ENCODE results near the gene CYBC1.

The CYBC1 gene

DNA sequence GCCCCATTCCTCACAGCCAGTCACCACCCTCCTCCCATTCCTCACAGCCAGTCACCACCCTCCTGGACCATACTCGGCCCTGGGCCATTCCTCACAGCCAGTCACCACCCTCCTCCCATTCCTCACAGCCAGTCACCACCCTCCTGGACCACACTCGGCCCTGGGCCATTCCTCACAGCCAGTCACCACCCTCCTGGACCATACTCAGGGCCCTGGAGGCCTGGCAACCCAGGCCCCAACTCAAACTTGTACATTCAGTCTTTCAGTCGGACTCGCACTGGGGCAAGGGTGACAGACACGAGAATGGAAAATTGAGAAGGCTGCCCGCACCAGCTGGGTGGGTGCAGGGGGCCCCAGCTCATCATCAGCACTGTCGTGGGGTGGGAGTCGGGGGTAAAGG, 38.6 kb upstream of the CYBC1 start (continued):
- TF ChIP-seq, protein P1, sequence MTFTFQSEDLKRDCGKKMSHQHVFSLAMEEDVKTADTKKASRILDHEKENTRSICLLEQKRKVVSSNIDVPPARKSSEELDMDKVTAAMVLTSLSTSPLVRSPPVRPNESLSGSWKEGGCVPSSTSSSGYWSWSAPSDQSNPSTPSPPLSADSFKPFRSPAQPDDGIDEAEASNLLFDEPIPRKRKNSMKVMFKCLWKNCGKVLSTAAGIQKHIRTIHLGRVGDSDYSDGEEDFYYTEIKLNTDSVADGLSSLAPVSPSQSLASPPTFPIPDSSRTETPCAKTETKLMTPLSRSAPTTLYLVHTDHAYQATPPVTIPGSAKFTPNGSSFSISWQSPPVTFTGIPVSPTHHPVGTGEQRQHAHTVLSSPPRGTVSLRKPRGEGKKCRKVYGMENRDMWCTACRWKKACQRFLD (tag by site-specific recombination; IDR thresholded peaks at IDR 0.05) = no peak
- TF ChIP-seq ZNF10 (tag by site-specific recombination; IDR thresholded peaks at IDR 0.05) = no peak
- no peak for TF ChIP-seq ZNF510 (tag by site-specific recombination; IDR thresholded peaks at IDR 0.05; ENCODE audit: insufficient replicate concordance)
- no peak for TF ChIP-seq ZFP3 (tag by site-specific recombination; IDR thresholded peaks at IDR 0.05; ENCODE audit: low read depth)

DNA sequence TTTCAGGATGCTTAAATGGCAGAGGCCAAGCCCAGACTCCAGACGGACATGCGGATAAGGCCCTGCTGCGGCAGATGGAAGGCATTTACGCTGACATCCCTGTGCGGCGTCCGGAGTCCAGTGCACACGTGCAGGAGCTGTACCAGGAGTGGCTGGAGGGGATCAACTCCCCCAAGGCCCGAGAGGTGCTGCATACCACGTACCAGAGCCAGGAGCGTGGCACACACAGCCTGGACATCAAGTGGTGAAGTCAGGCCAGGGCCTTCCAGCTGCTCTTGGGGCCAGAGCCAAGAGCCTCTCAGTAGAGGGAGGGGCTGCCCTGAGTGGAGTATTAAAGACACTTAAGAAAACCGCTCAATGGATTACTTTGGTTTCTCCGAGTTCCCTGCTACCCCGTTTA, 37.4 kb upstream of the CYBC1 start:
- peaks cover 27 to 64% of the 10 kb centered on the region in 2 experiments for H3K36me3 ChIP-seq (ENCODE audit: control insufficient read depth in 2 of 2, insufficient read depth in 1 of 2, low read length in 2 of 2)
- ChIA-PET CTCF (no interaction called here), POLR2A (no interaction called here)
- H3K4me1 ChIP-seq (ENCODE audit: control insufficient read depth, insufficient read depth, low read length) = no peaks in the 10 kb centered on the region
- H3K4me3 ChIP-seq (ENCODE audit: low read depth, low read length) = no peak overlapping the region
- no peak for TF ChIP-seq ZBTB7A (tag by site-specific recombination; IDR thresholded peaks at IDR 0.05; ENCODE audit: low read depth)
- TF ChIP-seq, protein P2, sequence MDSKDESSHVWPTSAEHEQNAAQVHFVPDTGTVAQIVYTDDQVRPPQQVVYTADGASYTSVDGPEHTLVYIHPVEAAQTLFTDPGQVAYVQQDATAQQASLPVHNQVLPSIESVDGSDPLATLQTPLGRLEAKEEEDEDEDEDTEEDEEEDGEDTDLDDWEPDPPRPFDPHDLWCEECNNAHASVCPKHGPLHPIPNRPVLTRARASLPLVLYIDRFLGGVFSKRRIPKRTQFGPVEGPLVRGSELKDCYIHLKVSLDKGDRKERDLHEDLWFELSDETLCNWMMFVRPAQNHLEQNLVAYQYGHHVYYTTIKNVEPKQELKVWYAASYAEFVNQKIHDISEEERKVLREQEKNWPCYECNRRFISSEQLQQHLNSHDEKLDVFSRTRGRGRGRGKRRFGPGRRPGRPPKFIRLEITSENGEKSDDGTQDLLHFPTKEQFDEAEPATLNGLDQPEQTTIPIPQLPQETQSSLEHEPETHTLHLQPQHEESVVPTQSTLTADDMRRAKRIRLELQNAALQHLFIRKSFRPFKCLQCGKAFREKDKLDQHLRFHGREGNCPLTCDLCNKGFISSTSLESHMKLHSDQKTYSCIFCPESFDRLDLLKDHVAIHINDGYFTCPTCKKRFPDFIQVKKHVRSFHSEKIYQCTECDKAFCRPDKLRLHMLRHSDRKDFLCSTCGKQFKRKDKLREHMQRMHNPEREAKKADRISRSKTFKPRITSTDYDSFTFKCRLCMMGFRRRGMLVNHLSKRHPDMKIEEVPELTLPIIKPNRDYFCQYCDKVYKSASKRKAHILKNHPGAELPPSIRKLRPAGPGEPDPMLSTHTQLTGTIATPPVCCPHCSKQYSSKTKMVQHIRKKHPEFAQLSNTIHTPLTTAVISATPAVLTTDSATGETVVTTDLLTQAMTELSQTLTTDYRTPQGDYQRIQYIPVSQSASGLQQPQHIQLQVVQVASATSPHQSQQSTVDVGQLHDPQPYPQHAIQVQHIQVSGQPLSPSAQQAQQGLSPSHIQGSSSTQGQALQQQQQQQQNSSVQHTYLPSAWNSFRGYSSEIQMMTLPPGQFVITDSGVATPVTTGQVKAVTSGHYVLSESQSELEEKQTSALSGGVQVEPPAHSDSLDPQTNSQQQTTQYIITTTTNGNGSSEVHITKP (tag by site-specific recombination; IDR thresholded peaks at IDR 0.05) = no peak
- TF ChIP-seq, protein P3, sequence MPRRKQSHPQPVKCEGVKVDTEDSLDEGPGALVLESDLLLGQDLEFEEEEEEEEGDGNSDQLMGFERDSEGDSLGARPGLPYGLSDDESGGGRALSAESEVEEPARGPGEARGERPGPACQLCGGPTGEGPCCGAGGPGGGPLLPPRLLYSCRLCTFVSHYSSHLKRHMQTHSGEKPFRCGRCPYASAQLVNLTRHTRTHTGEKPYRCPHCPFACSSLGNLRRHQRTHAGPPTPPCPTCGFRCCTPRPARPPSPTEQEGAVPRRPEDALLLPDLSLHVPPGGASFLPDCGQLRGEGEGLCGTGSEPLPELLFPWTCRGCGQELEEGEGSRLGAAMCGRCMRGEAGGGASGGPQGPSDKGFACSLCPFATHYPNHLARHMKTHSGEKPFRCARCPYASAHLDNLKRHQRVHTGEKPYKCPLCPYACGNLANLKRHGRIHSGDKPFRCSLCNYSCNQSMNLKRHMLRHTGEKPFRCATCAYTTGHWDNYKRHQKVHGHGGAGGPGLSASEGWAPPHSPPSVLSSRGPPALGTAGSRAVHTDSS (tag by site-specific recombination; IDR thresholded peaks at IDR 0.05) = no peak
- TF ChIP-seq, protein P4, sequence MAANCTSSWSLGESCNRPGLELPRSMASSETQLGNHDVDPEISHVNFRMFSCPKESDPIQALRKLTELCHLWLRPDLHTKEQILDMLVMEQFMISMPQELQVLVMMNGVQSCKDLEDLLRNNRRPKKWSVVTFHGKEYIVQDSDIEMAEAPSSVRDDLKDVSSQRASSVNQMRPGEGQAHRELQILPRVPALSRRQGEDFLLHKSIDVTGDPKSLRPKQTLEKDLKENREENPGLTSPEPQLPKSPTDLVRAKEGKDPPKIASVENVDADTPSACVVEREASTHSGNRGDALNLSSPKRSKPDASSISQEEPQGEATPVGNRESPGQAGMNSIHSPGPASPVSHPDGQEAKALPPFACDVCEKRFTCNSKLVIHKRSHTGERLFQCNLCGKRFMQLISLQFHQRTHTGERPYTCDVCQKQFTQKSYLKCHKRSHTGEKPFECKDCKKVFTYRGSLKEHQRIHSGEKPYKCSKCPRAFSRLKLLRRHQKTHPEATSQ (tag by site-specific recombination; IDR thresholded peaks at IDR 0.05) = no peak
- no peak for TF ChIP-seq ZNF184 (tag by site-specific recombination; IDR thresholded peaks at IDR 0.05)
- no peak for TF ChIP-seq ZNF561 (tag by site-specific recombination; IDR thresholded peaks at IDR 0.05; ENCODE audit: borderline replicate concordance)
- no peak for TF ChIP-seq PRDM1 (tag by site-specific recombination; IDR thresholded peaks at IDR 0.05)
- TF ChIP-seq ZNF76 (tag by site-specific recombination; IDR thresholded peaks at IDR 0.05; ENCODE audit: borderline replicate concordance, low read depth) = no peak
- no peak for TF ChIP-seq ZNF2 (tag by site-specific recombination; IDR thresholded peaks at IDR 0.05)
- TF ChIP-seq TCF7L2 (IDR thresholded peaks at IDR 0.05; ENCODE audit: borderline replicate concordance, low read depth, low read length) = no peak
- no peak for TF ChIP-seq ZNF664 (tag by site-specific recombination; IDR thresholded peaks at IDR 0.05)
- TF ChIP-seq ZFP69B (tag by site-specific recombination; IDR thresholded peaks at IDR 0.05) = no peak
- TF ChIP-seq ZNF239 (tag by site-specific recombination; IDR thresholded peaks at IDR 0.05) = no peak
- no peak for TF ChIP-seq ZNF24 (tag by site-specific recombination; IDR thresholded peaks at IDR 0.05)
- no peak for TF ChIP-seq ZNF292 (tag by site-specific recombination; IDR thresholded peaks at IDR 0.05; ENCODE audit: borderline replicate concordance, low read depth)
- TF ChIP-seq ZBTB8A (tag by site-specific recombination; IDR thresholded peaks at IDR 0.05) = no peak
- TF ChIP-seq ZNF266 (tag by site-specific recombination; IDR thresholded peaks at IDR 0.05; ENCODE audit: low read depth) = no peak
- TF ChIP-seq, protein P5, sequence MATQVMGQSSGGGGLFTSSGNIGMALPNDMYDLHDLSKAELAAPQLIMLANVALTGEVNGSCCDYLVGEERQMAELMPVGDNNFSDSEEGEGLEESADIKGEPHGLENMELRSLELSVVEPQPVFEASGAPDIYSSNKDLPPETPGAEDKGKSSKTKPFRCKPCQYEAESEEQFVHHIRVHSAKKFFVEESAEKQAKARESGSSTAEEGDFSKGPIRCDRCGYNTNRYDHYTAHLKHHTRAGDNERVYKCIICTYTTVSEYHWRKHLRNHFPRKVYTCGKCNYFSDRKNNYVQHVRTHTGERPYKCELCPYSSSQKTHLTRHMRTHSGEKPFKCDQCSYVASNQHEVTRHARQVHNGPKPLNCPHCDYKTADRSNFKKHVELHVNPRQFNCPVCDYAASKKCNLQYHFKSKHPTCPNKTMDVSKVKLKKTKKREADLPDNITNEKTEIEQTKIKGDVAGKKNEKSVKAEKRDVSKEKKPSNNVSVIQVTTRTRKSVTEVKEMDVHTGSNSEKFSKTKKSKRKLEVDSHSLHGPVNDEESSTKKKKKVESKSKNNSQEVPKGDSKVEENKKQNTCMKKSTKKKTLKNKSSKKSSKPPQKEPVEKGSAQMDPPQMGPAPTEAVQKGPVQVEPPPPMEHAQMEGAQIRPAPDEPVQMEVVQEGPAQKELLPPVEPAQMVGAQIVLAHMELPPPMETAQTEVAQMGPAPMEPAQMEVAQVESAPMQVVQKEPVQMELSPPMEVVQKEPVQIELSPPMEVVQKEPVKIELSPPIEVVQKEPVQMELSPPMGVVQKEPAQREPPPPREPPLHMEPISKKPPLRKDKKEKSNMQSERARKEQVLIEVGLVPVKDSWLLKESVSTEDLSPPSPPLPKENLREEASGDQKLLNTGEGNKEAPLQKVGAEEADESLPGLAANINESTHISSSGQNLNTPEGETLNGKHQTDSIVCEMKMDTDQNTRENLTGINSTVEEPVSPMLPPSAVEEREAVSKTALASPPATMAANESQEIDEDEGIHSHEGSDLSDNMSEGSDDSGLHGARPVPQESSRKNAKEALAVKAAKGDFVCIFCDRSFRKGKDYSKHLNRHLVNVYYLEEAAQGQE (tag by site-specific recombination; IDR thresholded peaks at IDR 0.05) = no peak
- TF ChIP-seq ZNF366 (tag by site-specific recombination; conservative IDR thresholded peaks at IDR 0.05) = no peak
- H3K27ac ChIP-seq (ENCODE audit: extremely low read depth, low read depth, low read length) = no peak overlapping the region
- no peaks in the 10 kb centered on the region for H3K9me3 ChIP-seq (ENCODE audit: control insufficient read depth, insufficient read depth, low read depth, low read length)
